Activated effector memory CD4-positive, alpha-beta T cell treated with anti-CD3 and anti-CD28 coated beads, Interleukin-2, amount 50 U/mL, for 16 hours (primary cell): Measurements from ENCODE around the gene ZNF827.

Source experiments
- DNase-seq: peaks from one replicate; pipeline ENCODE4 v3.0.0-alpha.2; 2020

The ZNF827 gene

GRCh38 chr4:145735827-145736226 is 202.8 kb downstream of the ZNF827 start:
- no peak for DNase-seq

GRCh38 chr4:145735347-145735675 is 203.3 kb downstream of the ZNF827 start:
- no peak for DNase-seq

- DNase-seq: no peak
These were observed 203.9 kb downstream of the ZNF827 start for GRCh38 chr4:145734576-145735346.

GRCh38 chr4:145734031-145734430 is 204.6 kb downstream of the ZNF827 start:
- DNase-seq: no peak

GRCh38 chr4:145732895-145733880 is 205.4 kb downstream of the ZNF827 start:
- peak; percentile 94 for DNase-seq

- no peak for DNase-seq
These were observed 206.4 kb downstream of the ZNF827 start for GRCh38 chr4:145732001-145732815.

GRCh38 chr4:145731028-145731427 is 207.6 kb downstream of the ZNF827 start:
- DNase-seq: no peak

- no peak for DNase-seq
These were observed 208.6 kb downstream of the ZNF827 start for GRCh38 chr4:145730026-145730425.

GRCh38 chr4:145723336-145723735 is 215.3 kb downstream of the ZNF827 start:
- no peak for DNase-seq

- no peak for DNase-seq
These were observed 216.1 kb downstream of the ZNF827 start for GRCh38 chr4:145722561-145722960.

- DNase-seq: no peak
These were observed 218.0 kb downstream of the ZNF827 start for GRCh38 chr4:145720656-145721055.

GRCh38 chr4:145719752-145720624 is 218.6 kb downstream of the ZNF827 start:
- DNase-seq: no peak

GRCh38 chr4:145716661-145717200 is 221.9 kb downstream of the ZNF827 start:
- no peak for DNase-seq

GRCh38 chr4:145716200-145716599 is 222.4 kb downstream of the ZNF827 start:
- DNase-seq: no peak

GRCh38 chr4:145709843-145710242 is 228.8 kb downstream of the ZNF827 start:
- DNase-seq: no peak

GRCh38 chr4:145709336-145709735 is 229.3 kb downstream of the ZNF827 start:
- no peak for DNase-seq
